HUDEP-2 (cell line): ENCODE results near the gene DIPK1B.

Experiments
- DNase-seq, 76 experiments: peaks; one replicate each; lab custom pipeline; 2025; ENCODE audit not compliant: unreplicated experiment in 76 of 76; lab: John Stamatoyannopoulos, UW

The DIPK1B gene

GRCh38 chr9:136711751-136712689 is at the start of gene DIPK1B:
Gene DIPK1B, plus strand, starts transcription at chr9:136712572. Its CDS starts 94 bp downstream, at chr9:136712666.
- DNase-seq, result no peak

- DNase-seq, result peak in 59 of 76 experiments; percentile 20 to 81 (median 50)
Observed at GRCh38 chr9:136662656-136663581, 49.5 kb upstream of the DIPK1B start, which contains the start of gene EGFL7. Gene EGFL7, plus strand, starts transcription at chr9:136662916. Its CDS starts 5,367 bp downstream, at chr9:136668283.

DNA sequence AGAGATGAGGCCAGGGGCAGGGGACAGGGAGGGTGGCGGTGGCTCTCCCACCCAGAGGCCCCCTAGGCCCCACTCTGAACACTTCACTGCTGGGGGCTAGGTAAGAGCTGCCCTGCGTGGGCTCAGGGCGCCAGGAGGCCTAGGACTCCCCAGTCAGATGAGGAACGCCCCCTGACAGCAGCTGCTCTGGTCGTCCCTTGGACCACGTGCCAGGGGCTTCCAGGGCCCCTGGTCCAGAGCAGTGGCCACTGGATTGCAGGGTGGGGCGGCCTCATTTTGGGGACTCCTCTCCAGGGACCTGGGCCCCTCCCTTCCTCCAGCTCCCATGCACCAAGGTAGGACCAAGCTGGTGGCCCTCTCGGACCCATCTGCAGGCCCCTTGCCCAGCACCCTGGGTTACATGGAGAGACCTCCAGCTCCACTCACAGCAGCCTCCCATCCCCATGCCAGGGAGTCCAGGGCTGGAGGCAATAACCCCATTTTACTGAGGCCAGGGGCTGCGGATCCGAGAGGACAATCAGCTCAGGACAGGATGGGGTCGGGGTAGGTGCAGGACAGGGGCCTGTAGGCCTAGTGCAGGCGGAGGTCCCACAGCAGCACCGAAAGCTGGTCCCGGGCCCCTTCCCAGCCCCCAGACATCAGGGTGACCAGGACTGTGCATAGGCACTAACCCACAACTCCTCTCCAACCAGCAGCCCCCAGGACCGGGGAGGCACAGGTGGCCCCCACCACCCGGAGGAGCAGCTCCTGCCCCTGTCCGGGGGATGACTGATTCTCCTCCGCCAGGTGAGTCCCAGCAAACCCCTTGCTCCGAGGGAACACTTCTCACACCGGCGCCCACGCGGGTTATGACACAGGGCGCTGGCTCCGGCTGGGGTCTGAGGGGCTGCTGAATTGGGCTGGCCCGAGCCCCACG is 48.1 kb upstream of the DIPK1B start:
- DNase-seq, result peak in 3 of 76 experiments; percentile 24 to 51 (median 28)

DNA sequence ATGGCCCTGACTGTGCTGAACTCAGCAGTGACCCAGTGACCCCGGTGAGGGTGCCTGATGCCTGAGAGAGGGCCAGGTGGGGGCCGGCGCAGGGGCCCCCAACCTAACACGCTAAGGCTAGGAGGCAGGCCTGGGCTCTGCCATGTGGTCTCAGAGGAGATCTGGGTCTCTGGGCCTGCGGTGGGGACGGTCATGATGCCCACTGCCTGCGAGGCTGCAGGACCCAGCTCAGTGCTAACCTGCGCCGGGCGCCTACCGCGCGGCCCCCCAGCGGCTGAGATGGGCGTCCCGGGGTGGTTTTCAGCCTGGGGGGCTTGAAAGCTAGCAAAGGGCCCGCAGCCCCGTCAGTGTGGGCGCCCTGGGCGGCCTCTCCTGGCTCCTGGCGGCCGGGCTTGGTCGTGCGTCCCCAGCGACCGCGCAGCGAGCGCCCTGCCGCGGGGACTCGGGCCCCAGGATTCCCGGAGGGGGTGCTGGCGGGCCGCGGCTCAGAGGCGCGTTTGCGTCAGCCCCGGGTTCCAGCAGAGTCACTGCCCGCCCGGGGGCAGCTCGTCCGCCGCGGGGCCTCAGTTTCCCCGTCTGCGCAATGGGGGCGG is 47.2 kb upstream of the DIPK1B start:
- peak in 20 of 76 experiments; percentile 14 to 63 (median 39) for DNase-seq

- DNase-seq, result peak in 2 of 76 experiments; percentile 35 to 53
Observed at GRCh38 chr9:136665704-136666371, 46.5 kb upstream of the DIPK1B start.

DNA sequence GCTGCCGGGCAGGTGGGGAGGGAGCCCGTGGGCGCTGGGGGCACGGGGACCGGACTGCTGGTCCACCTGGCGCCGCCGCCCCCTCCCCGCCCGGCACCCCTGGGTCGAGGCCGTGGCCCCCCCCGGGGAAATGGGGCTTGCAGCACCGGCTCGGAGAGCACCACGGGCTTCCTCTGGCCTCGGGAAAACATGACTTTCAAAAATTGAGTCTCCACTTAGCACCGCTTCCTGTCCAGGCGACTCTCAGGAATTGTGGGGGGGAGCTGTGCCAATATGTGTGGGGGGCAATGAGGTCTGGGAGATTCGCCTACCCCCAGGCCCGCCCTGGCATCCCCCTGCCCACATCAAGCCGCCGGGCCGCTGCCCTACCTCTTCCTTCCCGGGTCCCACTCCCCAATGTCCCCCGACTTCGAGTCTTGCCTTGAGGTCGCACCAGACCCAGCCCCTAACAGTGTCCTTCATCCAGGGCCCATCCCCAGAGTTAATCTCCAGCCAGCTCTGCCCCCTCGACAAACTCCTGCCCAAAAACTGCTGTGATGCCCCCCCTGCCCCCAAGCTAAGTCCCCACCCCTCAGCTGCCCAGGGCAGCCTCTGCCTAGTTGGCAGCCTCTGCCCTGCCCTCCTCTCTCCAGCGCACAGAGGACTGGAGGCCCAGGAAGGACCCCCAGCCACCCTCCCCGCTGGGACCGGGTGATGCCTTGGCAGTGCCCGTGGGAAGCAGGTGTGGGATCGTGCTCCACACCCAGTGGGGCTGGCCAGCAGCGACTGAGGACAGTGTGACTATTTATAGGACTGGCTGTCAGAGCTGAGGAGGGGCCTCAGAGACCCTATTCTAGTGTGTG is 45.8 kb upstream of the DIPK1B start:
- peak in 1 of 76 experiments; percentile 15 for DNase-seq

DNA sequence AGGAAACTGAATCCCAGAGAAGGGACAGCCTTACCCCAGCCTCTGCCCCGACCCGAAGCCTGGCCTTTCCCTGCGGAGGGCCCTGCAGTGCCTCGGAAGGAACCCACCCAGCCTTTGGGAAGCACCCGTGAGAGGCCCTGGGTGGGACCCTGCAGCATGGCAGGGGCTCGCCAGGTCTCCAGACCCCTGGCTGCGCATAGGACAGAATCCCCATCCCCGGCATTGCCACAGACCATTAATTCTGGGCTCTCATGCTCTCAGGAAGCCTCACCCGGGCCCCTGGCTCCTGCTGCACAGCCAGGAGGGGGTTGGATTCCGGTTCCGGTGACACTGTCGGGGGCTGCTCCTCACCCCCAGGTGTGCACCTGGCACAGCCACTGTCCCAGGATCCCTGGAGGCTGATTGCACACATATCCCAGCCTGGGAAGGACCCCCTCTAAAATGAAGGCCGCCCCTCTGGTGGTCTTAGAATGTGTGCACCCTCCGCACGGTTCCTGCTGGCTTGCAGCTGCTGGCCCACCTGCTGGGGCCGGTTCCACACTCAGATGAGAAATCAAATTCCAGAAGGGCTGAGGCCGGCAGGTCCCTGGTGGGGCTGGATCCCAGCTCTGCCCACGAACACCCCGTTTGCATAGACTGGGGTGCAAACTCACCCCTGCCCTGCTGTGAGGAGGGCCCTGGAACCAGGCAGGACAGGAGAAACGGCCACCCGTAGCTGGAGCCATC is 45.0 kb upstream of the DIPK1B start:
- DNase-seq, result no peak

GRCh38 chr9:136667940-136668760 is 44.2 kb upstream of the DIPK1B start:
- peak in 3 of 76 experiments; percentile 24 to 52 (median 31) for DNase-seq

DNA sequence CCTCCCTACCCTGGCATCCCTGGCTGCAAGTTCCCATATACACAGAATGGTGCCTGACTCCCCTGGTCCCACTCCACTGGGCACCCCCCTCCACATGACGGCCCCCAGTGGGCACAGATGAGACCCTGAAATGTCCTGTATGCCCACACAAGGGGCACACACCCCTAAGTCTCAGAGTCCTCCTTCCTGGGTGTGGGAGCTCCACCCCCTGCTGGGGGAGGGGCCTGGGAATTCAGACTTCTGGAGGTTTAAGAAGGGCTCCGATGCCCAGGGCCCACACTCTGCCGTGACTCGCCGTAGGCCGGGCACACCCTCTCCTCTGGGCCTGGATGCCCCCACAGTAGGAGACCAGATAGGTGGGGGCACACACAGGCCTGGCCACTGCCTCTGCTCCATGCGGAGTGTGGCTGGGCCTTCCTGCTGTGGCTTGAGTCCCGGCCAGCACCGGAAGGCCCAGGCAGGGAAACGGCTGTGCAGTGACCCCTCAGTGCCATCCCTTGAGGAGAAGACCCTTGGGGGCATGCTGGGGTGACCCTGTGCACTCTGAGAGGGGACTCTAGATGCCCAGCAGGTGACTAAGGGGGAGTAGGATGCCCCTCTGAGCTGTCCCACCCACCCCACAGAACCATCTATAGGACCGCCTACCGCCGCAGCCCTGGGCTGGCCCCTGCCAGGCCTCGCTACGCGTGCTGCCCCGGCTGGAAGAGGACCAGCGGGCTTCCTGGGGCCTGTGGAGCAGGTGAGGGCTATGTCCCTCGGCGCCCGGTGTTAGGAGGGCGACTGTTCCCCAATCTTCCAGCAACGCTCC is 43.2 kb upstream of the DIPK1B start:
- DNase-seq, result peak in 4 of 76 experiments; percentile 25 to 44 (median 35)

DNA sequence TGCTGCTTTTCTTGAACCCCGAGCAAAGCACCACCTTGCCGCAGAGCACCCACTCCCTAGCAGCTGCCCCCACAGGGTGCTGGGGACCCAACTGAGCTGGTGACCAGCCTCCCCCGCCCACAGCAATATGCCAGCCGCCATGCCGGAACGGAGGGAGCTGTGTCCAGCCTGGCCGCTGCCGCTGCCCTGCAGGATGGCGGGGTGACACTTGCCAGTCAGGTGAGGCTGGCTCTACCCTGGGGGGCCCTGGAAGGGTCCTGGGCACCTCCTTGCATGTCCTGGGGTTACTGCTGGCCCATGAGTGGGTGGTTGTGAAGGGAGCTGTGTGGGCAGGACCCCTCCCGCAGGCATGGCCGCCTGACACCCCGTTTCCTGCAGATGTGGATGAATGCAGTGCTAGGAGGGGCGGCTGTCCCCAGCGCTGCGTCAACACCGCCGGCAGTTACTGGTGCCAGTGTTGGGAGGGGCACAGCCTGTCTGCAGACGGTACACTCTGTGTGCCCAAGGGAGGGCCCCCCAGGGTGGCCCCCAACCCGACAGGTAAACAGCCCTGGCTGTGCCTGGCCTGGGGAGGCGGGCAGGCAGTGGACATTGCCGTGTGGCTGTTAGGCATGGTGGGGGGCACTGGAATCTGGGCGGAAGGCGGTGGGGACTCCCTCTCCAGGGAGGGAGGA is 42.4 kb upstream of the DIPK1B start:
- DNase-seq, result no peak

GRCh38 chr9:136670576-136671253 is 41.7 kb upstream of the DIPK1B start:
- no peak for DNase-seq

GRCh38 chr9:136671254-136671614 is 41.1 kb upstream of the DIPK1B start:
- no peak for DNase-seq

DNA sequence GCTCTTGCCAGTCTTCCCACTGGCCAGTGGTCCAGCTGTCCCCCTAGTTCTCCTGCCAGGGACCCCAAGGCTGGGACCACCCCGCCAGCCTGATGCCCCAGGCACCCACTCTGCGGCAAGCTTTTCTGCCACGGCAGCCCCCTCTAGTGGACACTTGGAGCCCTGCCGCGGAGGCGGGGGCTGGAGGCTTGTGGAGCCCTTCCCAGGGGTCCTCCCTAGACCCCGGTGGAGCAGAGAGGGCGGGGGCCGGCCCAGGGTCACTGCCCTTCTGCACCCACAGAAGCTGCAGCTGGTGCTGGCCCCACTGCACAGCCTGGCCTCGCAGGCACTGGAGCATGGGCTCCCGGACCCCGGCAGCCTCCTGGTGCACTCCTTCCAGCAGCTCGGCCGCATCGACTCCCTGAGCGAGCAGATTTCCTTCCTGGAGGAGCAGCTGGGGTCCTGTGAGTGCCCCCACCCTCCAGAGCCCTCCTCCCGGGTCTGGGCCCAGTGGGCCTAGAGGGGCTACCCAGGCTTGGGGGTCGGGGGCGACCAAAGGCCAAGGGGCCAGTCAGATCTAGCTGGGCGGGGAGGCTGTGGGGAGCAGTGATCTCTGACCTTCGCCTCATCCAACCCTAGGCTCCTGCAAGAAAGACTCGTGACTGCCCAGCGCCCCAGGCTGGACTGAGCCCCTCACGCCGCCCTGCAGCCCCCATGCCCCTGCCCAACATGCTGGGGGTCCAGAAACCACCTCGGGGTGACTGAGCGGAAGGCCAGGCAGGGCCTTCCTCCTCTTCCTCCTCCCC is 40.5 kb upstream of the DIPK1B start:
- DNase-seq, result peak in 8 of 76 experiments; percentile 9 to 27 (median 16)
